Spleen (tissue), 11 donors: ENCODE results near the gene KIF3A. TPM values are rescaled to one million over a fixed set of nuclear protein-coding genes. Genes with fewer than 3 reads are reported as not detected.

Experiments
- DNase-seq: peaks from one replicate; pipeline ENCODE4 v3.0.0-alpha.2; 2020
- H3K27ac ChIP-seq, 8 donors: fragments of 200-600 bp; sonication (generic) in 7 of 8; 1 replicate in 4 of 8; 2 replicates in 4 of 8; pipeline versions ENCODE4 v1.5.0 to v1.8.0; 2016 to 2021; ENCODE audit warnings: inconsistent platforms in 4 of 8, mild to moderate bottlenecking in 4 of 8, moderate library complexity in 1 of 8
- H3K27me3 ChIP-seq, 7 donors: fragments of 200-600 bp; sonication (generic) in 6 of 7; replicated peaks in 1 of 7; 1 replicate in 4 of 7; 2 replicates in 3 of 7; pipeline versions ENCODE4 v1.5.0 to v1.8.0; 2016 to 2021; ENCODE audit warnings: inconsistent platforms in 3 of 7, mild to moderate bottlenecking in 1 of 7
- H3K36me3 ChIP-seq, 6 donors: fragments of 200-600 bp; sonication (generic) in 5 of 6; 1 replicate in 4 of 6; 2 replicates in 2 of 6; pipeline versions ENCODE4 v1.5.0 to v1.8.0; 2016 to 2021; ENCODE audit warnings: inconsistent platforms in 2 of 6
- H3K4me1 ChIP-seq, 6 donors: fragments of 200-600 bp; sonication (generic) in 5 of 6; 1 replicate in 3 of 6; 2 replicates in 3 of 6; pipeline versions ENCODE4 v1.5.0 to v1.8.0; 2016 to 2021; ENCODE audit warnings: inconsistent platforms in 3 of 6
- H3K4me3 ChIP-seq, 8 donors: fragments of 200-600 bp; sonication (generic) in 7 of 8; 1 replicate in 4 of 8; 2 replicates in 4 of 8; pipeline versions ENCODE4 v1.5.0 to v1.8.0; 2016 to 2021; ENCODE audit warnings: inconsistent platforms in 4 of 8, mild to moderate bottlenecking in 4 of 8, moderate library complexity in 2 of 8
- H3K9me3 ChIP-seq, 8 donors: fragments of 200-600 bp; sonication (generic) in 7 of 8; 1 replicate in 4 of 8; 2 replicates in 4 of 8; pipeline versions ENCODE4 v1.5.0 to v1.8.0; 2016 to 2021; ENCODE audit warnings: inconsistent platforms in 4 of 8
- CTCF ChIP-seq, 11 experiments: fragments of 200-600 bp in 7 of 11; fragments of 450-650 bp in 4 of 11; sonication (generic) in 4 of 11; IDR thresholded peaks in 8 of 11; conservative IDR thresholded peaks in 3 of 11; 1 replicate in 7 of 11; 2 replicates in 4 of 11; pipeline versions ENCODE4 v1.4.0 to v1.8.0; 2016 to 2021; ENCODE audit warnings: antibody characterized with exemption in 11 of 11, inconsistent platforms in 4 of 11, mild to moderate bottlenecking in 1 of 11
- POLR2A ChIP-seq, 3 donors: fragments of 450-650 bp; IDR thresholded peaks; one replicate each; pipeline ENCODE4 v1.5.1; 2017; ENCODE audit warnings: antibody characterized with exemption in 3 of 3, mild to moderate bottlenecking in 1 of 3
- POLR2AphosphoS5 ChIP-seq, 3 donors: sonication (generic); formaldehyde crosslinking; IDR thresholded peaks; one replicate each; pipeline ENCODE4 v1.5.1; 2017; ENCODE audit warnings: antibody characterized with exemption in 3 of 3
- WGBS, 5 donors: extraction: QIAGEN DNeasy Blood & Tissue Kit in 3 of 5; methylation state at CpG; one replicate each; pipeline versions ENCODE4 v1.1.5 to v1.1.7; 2013 to 2018; 5-methylcytosine and 5-hydroxymethylcytosine counted together
- intact Hi-C: fragments of 100-400 bp; cut with DNase I; formaldehyde crosslinking; loops from one replicate; pipeline ENCODE4 v1.15.0; 2023; ENCODE audit warnings: low total_unique reads
- polyA plus RNA-seq, 3 donors: library from polyadenylated mRNA; stranded (reverse); fragments of 200-250 nt; gene quantifications; one replicate each; pipeline ENCODE4 v1.2.1, GENCODE V29; 2013
- total RNA-seq, 7 donors: library from RNA; depleted of rRNA in 3 of 7; stranded (reverse); fragments of >200 nt in 3 of 7; fragmentation: NEBNext Ultra II Directional in 4 of 7; extraction: Animal tissue kit (Norgen Biotek cat#: 25700) in 4 of 7; gene quantifications; one replicate each; pipeline versions ENCODE4 v1.1.0 to v1.2.1, GENCODE V29; 2016 to 2021
- donor health status: healthy with polysubstance abuse.
- donor health status: DM: no; HTN: no; CAD: no; lungs with moderate emphysema.
- donor health status: DM: no; HTN: no; CAD: no.
- donor health status: Bipolar disorder and iron deficiency.
- donor health status: healthy.
- donor health status: DM: no; HTN: no; CAD: no.
- donor health status: DM: yes; HTN: yes; CAD: no.

Gene KIF3A
- total and polyA plus RNA-seq, 10 donors: 1.3 to 10.7 (median 6.7) TPM

- Histone ChIP-seq H3K4me1 (no peaks in the 10 kb centered on the region), H3K27ac (no peak overlapping the region), H3K27me3 (no peaks in the 10 kb centered on the region), H3K4me3 (no peak overlapping the region), H3K36me3 (peaks cover 0 to 43% (median 4%) of the 10 kb centered on the region in 6 donors), H3K9me3 (no peaks in the 10 kb centered on the region)
- no peak for TF ChIP-seq POLR2A (IDR thresholded peaks at IDR 0.05)
- no peak for TF ChIP-seq CTCF (IDR thresholded peaks at IDR 0.05 in 8 of 11, conservative IDR thresholded peaks at IDR 0.05 in 3 of 11)
- TF ChIP-seq POLR2AphosphoS5 (IDR thresholded peaks at IDR 0.05): no peak
- intact Hi-C loops: no loop called here
- WGBS, 5 donors: 90 to 99% (median 95%) methylated on average over 10 of the region's 10 CpGs
- DNase-seq: no peak
Observed at GRCh38 chr5:132729896-132730295, 7.5 kb downstream of the KIF3A start.

- no peaks in the 10 kb centered on the region for H3K9me3 ChIP-seq
- H3K4me3 ChIP-seq: no peak overlapping the region
- intact Hi-C loops: no loop called here
- TF ChIP-seq CTCF (IDR thresholded peaks at IDR 0.05 in 8 of 11, conservative IDR thresholded peaks at IDR 0.05 in 3 of 11) (no peak), POLR2A (IDR thresholded peaks at IDR 0.05) (no peak), POLR2AphosphoS5 (IDR thresholded peaks at IDR 0.05) (no peak)
- no peak overlapping the region for H3K27ac ChIP-seq
- peaks cover 0 to 42% (median 4%) of the 10 kb centered on the region in 6 donors for H3K36me3 ChIP-seq
- no peaks in the 10 kb centered on the region for H3K4me1 ChIP-seq
- DNase-seq: no peak
- H3K27me3 ChIP-seq: no peaks in the 10 kb centered on the region
- 95 to 100% (median 98%) methylated on average over 2 of the region's 2 CpGs for WGBS, 5 donors
Observed at GRCh38 chr5:132725745-132726144, 11.6 kb downstream of the KIF3A start.

- Histone ChIP-seq H3K36me3 (peaks cover 0 to 49% (median 2%) of the 10 kb centered on the region in 6 donors), H3K27ac (no peak overlapping the region), H3K27me3 (no peaks in the 10 kb centered on the region), H3K4me1 (peaks cover 0 to 9% (median 0%) of the 10 kb centered on the region in 6 donors), H3K4me3 (no peak overlapping the region), H3K9me3 (no peaks in the 10 kb centered on the region)
- WGBS, 5 donors: 95 to 98% (median 96%) methylated on average over 5 of the region's 5 CpGs
- TF ChIP-seq POLR2A (IDR thresholded peaks at IDR 0.05) (no peak), CTCF (IDR thresholded peaks at IDR 0.05 in 8 of 11, conservative IDR thresholded peaks at IDR 0.05 in 3 of 11) (no peak), POLR2AphosphoS5 (IDR thresholded peaks at IDR 0.05) (no peak)
- intact Hi-C loops: loop anchor here (10.0 kb wide), 1 partner anchor 334 kb away; no protein-coding TSS in a partner anchor
- DNase-seq: no peak
Observed at GRCh38 chr5:132718544-132719312, 18.6 kb downstream of the KIF3A start.
